K562 (cell line): ENCODE data around the gene TMEM143.

ENCODE experiments used
- ARID2 ChIP-seq: fragments of 450-650 bp; IDR thresholded peaks from 2 replicates; pipeline ENCODE4 v1.6.1; 2017; ENCODE audit warnings: antibody characterized with exemption, mild to moderate bottlenecking
- ATF1 ChIP-seq, 2 experiments: fragments of 450-650 bp in 1 of 2; IDR thresholded peaks; 2 replicates each; pipeline ENCODE4 v1.6.1; 2016; ENCODE audit warnings: missing compliant biosample characterization in 1 of 2, missing genetic modification characterization in 1 of 2
- DNMT1 ChIP-seq: fragments of 450-650 bp; IDR thresholded peaks from 2 replicates; pipeline ENCODE4 v1.6.1; 2016; ENCODE audit warnings: antibody characterized with exemption, mild to moderate bottlenecking
- EP300 ChIP-seq: IDR thresholded peaks from 2 replicates; pipeline ENCODE4 v1.6.1; 2012; ENCODE audit warnings: low read length, improper control_type of control experiment
- NCOA2 ChIP-seq, 2 experiments: fragments of 450-650 bp; IDR thresholded peaks; 2 replicates each; pipeline ENCODE4 v1.6.1; 2018; ENCODE audit warnings: mild to moderate bottlenecking in 2 of 2, moderate library complexity in 1 of 2; ENCODE audit not compliant: partially characterized antibody in 2 of 2
- NFRKB ChIP-seq: fragments of 450-650 bp; IDR thresholded peaks from 2 replicates; pipeline ENCODE4 v1.6.1; 2016; ENCODE audit warnings: low read depth
- RB1 ChIP-seq: fragments of 450-650 bp; IDR thresholded peaks from 2 replicates; pipeline ENCODE4 v1.6.1; 2017; ENCODE audit warnings: low read depth, mild to moderate bottlenecking
- SIN3A ChIP-seq, 2 experiments: fragments of 150-350 bp in 1 of 2; IDR thresholded peaks; 2 replicates each; pipeline ENCODE4 v1.6.1; 2011 to 2016; ENCODE audit warnings: borderline replicate concordance in 2 of 2, low read depth in 2 of 2, low read length in 2 of 2, mild to moderate bottlenecking in 2 of 2, moderate library complexity in 2 of 2; ENCODE audit not compliant: control insufficient read depth in 1 of 2
- TEAD1 ChIP-seq, 2 experiments: fragments of 450-650 bp in 1 of 2; sonication (generic) in 1 of 2; formaldehyde crosslinking; IDR thresholded peaks; 2 replicates each; pipeline versions ENCODE4 v1.4.0 to v1.8.0; 2020 to 2022; ENCODE audit warnings: mild to moderate bottlenecking in 2 of 2, missing genetic modification reagents in 1 of 2
- ZNF146 ChIP-seq: IDR thresholded peaks from one replicate; pipeline ENCODE4 v1.6.1; 2018; ENCODE audit warnings: missing compliant biosample characterization; ENCODE audit not compliant: unreplicated experiment
- TF ChIP-seq, protein P1 (sequence below), 3 experiments: IDR thresholded peaks in 2 of 3; conservative IDR thresholded peaks in 1 of 3; 2 replicates each; pipeline ENCODE4 v1.5.1; 2011 to 2012; ENCODE audit warnings: low read length in 3 of 3, mild to moderate bottlenecking in 3 of 3, control low read depth in 2 of 3, improper control_type of control experiment in 1 of 3, inconsistent platforms in 1 of 3, low read depth in 1 of 3, mixed read lengths in 1 of 3, moderate library complexity in 1 of 3; ENCODE audit not compliant: insufficient read depth in 2 of 3
- TF ChIP-seq, protein P2 (sequence below): fragments of 250-450 bp; sonication (Bioruptor Pico); IDR thresholded peaks from 2 replicates; pipeline ENCODE4 v1.5.0; 2021
- TF ChIP-seq, protein P3 (sequence below): IDR thresholded peaks from 2 replicates; pipeline ENCODE4 v1.6.1; 2016; ENCODE audit warnings: missing genetic modification characterization, missing compliant biosample characterization

DNA sequence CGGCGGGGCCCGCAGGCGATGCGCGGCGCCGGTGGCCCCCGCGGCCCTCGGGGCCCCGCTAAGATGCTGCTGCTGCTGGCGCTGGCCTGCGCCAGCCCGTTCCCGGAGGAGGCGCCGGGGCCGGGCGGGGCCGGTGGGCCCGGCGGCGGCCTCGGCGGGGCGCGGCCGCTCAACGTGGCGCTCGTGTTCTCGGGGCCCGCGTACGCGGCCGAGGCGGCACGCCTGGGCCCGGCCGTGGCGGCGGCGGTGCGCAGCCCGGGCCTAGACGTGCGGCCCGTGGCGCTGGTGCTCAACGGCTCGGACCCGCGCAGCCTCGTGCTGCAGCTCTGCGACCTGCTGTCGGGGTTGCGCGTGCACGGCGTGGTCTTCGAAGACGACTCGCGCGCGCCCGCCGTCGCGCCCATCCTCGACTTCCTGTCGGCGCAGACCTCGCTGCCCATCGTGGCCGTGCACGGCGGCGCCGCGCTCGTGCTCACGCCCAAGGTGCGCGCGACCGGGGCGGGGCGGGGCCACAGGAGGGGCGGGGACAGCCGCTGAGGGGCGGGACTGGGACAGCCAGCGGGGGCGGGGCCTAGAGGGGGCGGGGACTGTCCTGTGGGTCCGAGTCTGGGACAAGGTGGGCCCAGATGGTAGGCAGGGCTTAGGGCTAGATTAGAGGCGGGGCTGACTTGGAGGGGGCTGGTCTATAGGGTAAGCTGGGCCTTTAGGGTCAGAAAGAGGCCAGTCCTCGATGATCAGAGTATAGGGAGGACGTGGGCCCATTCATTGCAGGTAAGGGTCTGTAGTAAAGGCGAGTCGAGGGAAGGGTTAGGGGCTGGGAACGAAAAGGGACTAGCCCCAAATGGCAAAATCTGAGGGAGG lies 34.9 kb upstream of the TMEM143 start:
- no peak for TF ChIP-seq NCOA2 (IDR thresholded peaks at IDR 0.05; ENCODE audit: partially characterized antibody in 2 of 2)
- peak; percentile 91; the same call in 1 of the 2 replicates for TF ChIP-seq RB1
- TF ChIP-seq ARID2 = no peak
- no peak for TF ChIP-seq ZNF146 (CRISPR knock-in tag)
- TF ChIP-seq, protein P1, sequence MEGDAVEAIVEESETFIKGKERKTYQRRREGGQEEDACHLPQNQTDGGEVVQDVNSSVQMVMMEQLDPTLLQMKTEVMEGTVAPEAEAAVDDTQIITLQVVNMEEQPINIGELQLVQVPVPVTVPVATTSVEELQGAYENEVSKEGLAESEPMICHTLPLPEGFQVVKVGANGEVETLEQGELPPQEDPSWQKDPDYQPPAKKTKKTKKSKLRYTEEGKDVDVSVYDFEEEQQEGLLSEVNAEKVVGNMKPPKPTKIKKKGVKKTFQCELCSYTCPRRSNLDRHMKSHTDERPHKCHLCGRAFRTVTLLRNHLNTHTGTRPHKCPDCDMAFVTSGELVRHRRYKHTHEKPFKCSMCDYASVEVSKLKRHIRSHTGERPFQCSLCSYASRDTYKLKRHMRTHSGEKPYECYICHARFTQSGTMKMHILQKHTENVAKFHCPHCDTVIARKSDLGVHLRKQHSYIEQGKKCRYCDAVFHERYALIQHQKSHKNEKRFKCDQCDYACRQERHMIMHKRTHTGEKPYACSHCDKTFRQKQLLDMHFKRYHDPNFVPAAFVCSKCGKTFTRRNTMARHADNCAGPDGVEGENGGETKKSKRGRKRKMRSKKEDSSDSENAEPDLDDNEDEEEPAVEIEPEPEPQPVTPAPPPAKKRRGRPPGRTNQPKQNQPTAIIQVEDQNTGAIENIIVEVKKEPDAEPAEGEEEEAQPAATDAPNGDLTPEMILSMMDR (IDR thresholded peaks at IDR 0.05 in 2 of 3, conservative IDR thresholded peaks at IDR 0.05 in 1 of 3; ENCODE audit: insufficient read depth in 2 of 3, low read depth in 1 of 3, low read length in 3 of 3) = no peak
- TF ChIP-seq NFRKB = no peak
- TF ChIP-seq, protein P2, sequence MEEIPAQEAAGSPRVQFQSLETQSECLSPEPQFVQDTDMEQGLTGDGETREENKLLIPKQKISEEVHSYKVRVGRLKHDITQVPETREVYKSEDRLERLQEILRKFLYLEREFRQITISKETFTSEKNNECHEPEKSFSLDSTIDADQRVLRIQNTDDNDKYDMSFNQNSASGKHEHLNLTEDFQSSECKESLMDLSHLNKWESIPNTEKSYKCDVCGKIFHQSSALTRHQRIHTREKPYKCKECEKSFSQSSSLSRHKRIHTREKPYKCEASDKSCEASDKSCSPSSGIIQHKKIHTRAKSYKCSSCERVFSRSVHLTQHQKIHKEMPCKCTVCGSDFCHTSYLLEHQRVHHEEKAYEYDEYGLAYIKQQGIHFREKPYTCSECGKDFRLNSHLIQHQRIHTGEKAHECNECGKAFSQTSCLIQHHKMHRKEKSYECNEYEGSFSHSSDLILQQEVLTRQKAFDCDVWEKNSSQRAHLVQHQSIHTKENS = no peak
- no peak; a peak in 1 of 4 replicates for TF ChIP-seq SIN3A (IDR thresholded peaks at IDR 0.05; ENCODE audit: borderline replicate concordance in 2 of 2, control insufficient read depth in 1 of 2, low read depth in 2 of 2, low read length in 2 of 2)
- TF ChIP-seq TEAD1 (CRISPR knock-in tag; IDR thresholded peaks at IDR 0.05) = no peak
- TF ChIP-seq EP300 = no peak
- no peak for TF ChIP-seq ATF1 (CRISPR knock-in tag; IDR thresholded peaks at IDR 0.05)
- no peak for TF ChIP-seq ATF1 (tag; IDR thresholded peaks at IDR 0.05)
- TF ChIP-seq, protein P3, sequence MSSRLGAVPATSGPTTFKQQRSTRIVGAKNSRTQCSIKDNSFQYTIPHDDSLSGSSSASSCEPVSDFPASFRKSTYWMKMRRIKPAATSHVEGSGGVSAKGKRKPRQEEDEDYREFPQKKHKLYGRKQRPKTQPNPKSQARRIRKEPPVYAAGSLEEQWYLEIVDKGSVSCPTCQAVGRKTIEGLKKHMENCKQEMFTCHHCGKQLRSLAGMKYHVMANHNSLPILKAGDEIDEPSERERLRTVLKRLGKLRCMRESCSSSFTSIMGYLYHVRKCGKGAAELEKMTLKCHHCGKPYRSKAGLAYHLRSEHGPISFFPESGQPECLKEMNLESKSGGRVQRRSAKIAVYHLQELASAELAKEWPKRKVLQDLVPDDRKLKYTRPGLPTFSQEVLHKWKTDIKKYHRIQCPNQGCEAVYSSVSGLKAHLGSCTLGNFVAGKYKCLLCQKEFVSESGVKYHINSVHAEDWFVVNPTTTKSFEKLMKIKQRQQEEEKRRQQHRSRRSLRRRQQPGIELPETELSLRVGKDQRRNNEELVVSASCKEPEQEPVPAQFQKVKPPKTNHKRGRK (tag) = no peak
- no peak for TF ChIP-seq DNMT1
